Peyer's patch (tissue), 4 donors: ENCODE results near the gene PTER. TPM values are rescaled to one million over a fixed set of nuclear protein-coding genes. Genes with fewer than 3 reads are reported as not detected.
A peak's percentile ranks its signal among the peaks of the same experiment; 100 is the strongest.

Source experiments
- DNase-seq, 3 donors: peaks; one replicate each; pipeline ENCODE4 v3.0.0-alpha.2; 2017 to 2019
- H3K27ac ChIP-seq, 4 donors: fragments of 200-600 bp; sonication (generic); one replicate each; pipeline ENCODE4 v1.5.1; 2016 to 2019
- H3K27me3 ChIP-seq, 2 donors: fragments of 200-600 bp; sonication (generic); one replicate each; pipeline ENCODE4 v1.5.1; 2019
- H3K36me3 ChIP-seq, 3 donors: fragments of 200-600 bp; sonication (generic); one replicate each; pipeline ENCODE4 v1.5.1; 2016 to 2019
- H3K4me1 ChIP-seq, 4 donors: fragments of 200-600 bp; sonication (generic); one replicate each; pipeline ENCODE4 v1.5.1; 2016 to 2019
- H3K4me3 ChIP-seq, 4 donors: fragments of 200-600 bp; sonication (generic); 1 replicate in 3 of 4; 2 replicates in 1 of 4; pipeline ENCODE4 v1.5.1; 2016 to 2019; ENCODE audit warnings: mild to moderate bottlenecking in 1 of 4
- H3K9me3 ChIP-seq, 4 donors: fragments of 200-600 bp; sonication (generic); one replicate each; pipeline ENCODE4 v1.5.1; 2016 to 2019; ENCODE audit warnings: mild to moderate bottlenecking in 1 of 4
- CTCF ChIP-seq, 6 experiments: fragments of 450-650 bp in 4 of 6; fragments of 200-600 bp in 2 of 6; sonication (generic) in 1 of 6; IDR thresholded peaks; one replicate each; pipeline ENCODE4 v1.5.1; 2017 to 2019; ENCODE audit warnings: antibody characterized with exemption in 6 of 6, mild to moderate bottlenecking in 3 of 6, moderate library complexity in 1 of 6
- POLR2A ChIP-seq, 2 donors: fragments of 450-650 bp; IDR thresholded peaks; one replicate each; pipeline ENCODE4 v1.5.1; 2017; ENCODE audit warnings: antibody characterized with exemption in 2 of 2, mild to moderate bottlenecking in 2 of 2, moderate library complexity in 2 of 2
- total RNA-seq, 4 donors: library from RNA; depleted of rRNA; stranded (reverse); fragments of >200 nt; gene quantifications; one replicate each; pipeline ENCODE4 v1.1.0, GENCODE V29; 2016

The PTER gene
- 10 to 100 TPM; 14.1 to 26.4 (median 23.4) TPM for total RNA-seq

DNA sequence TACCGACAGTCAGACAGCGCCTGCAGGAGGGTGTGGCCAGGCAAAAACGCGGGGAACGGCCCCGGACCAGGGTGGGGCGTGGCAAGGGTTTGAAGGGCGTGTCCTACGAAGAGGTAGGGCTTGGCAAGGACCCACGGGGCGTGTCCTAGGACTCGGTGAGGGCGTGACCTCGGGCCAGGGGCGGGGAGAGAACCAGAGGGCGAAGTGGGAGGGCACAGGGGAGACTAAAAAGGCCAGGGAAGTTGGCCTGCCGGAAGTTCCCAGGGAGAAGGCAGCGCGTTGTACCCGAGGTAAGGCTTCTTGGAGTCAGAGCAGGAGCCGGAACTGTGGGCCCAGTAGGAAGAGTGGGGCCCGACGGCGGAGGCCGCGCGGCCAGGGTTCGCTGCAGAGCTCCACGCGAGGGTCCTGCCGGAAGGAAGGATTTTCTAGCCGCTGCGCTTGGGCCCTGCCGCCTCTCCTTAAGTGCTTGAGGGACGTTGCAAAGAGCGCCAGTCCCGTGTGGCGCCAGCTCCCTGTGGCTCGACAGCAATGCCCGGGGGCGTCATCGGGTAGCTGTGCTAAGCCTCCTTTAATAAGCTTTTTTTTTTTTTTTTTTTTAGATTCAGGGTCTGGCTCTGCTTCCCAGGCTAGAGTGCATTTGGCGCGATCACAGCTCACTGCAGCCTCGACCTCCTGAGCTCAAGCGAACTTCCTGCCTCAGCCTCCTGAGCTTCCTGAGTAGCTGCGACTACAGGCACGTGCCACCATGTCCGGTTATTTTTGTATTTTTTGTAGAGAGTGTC is at the start of gene PTER:
TSS of gene PTER (plus strand) at position 253 of the 782 bp plus-strand sequence. CDS start 47,375 bp downstream, outside the sequence.
- peak; percentile 98 to 99 (median 99) for DNase-seq
- Histone ChIP-seq H3K4me1 (peaks cover 0 to 11% (median 5%) of the 10 kb centered on the region in 4 donors), H3K27ac (peak within 1 kb of the TSS; percentile 77 to 83 (median 80)), H3K9me3 (no peaks in the 10 kb centered on the region), H3K4me3 (peak within 1 kb of the TSS; percentile 53 to 84 (median 66)), H3K36me3 (peaks cover 0 to 5% (median 0%) of the 10 kb centered on the region in 3 donors), H3K27me3 (no peaks in the 10 kb centered on the region)
- TF ChIP-seq CTCF (IDR thresholded peaks at IDR 0.05) = no peak
- TF ChIP-seq POLR2A (IDR thresholded peaks at IDR 0.05) = peak; percentile 81 to 93

DNA sequence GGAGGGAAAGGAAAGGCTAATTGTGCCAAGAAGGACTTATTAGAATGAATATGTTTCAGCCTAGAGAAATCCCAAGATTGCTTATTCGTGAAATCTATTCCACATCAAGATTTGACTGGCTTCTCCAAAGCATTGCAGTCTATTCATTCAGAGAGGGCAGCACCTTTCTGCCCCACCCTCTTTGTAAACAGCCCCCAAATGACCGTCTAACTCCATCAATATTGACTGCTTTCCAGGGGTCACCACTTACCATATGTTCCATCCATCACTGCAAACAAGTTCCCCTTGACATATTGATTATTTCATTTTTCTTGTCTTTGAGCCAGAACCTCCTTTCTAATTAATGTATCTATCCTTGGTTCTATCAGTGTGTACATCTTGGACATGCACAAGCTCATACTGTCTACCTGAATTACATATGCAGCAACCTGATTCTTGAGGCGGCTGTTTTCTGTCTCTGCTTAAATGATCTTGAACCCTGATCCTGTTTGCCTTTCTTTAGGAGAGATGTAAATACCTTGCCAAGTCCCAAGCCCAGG is 44.2 kb upstream of the PTER start:
- TF ChIP-seq CTCF (IDR thresholded peaks at IDR 0.05) = no peak
- TF ChIP-seq POLR2A (IDR thresholded peaks at IDR 0.05) = no peak
- Histone ChIP-seq H3K9me3 (no peaks in the 10 kb centered on the region), H3K36me3 (no peaks in the 10 kb centered on the region), H3K4me3 (no peak overlapping the region), H3K4me1 (no peaks in the 10 kb centered on the region), H3K27me3 (no peaks in the 10 kb centered on the region), H3K27ac (no peak overlapping the region)
- no peak for DNase-seq

GRCh38 chr10:16393271-16393858 is 43.4 kb upstream of the PTER start:
- no peaks in the 10 kb centered on the region for H3K27me3 ChIP-seq
- H3K4me3 ChIP-seq = no peak overlapping the region
- H3K9me3 ChIP-seq = no peaks in the 10 kb centered on the region
- no peak overlapping the region for H3K27ac ChIP-seq
- H3K4me1 ChIP-seq = no peaks in the 10 kb centered on the region
- no peaks in the 10 kb centered on the region for H3K36me3 ChIP-seq
- TF ChIP-seq CTCF (IDR thresholded peaks at IDR 0.05) = no peak
- no peak for TF ChIP-seq POLR2A (IDR thresholded peaks at IDR 0.05)
- DNase-seq = no peak

- Histone ChIP-seq H3K4me1 (no peaks in the 10 kb centered on the region), H3K27me3 (no peaks in the 10 kb centered on the region), H3K27ac (no peak overlapping the region), H3K9me3 (no peaks in the 10 kb centered on the region), H3K36me3 (no peaks in the 10 kb centered on the region), H3K4me3 (no peak overlapping the region)
- TF ChIP-seq CTCF (IDR thresholded peaks at IDR 0.05) (no peak), POLR2A (IDR thresholded peaks at IDR 0.05) (no peak)
- DNase-seq = no peak
These were observed 35.4 kb upstream of the PTER start for GRCh38 chr10:16401416-16401815.

GRCh38 chr10:16408379-16408778 is 28.4 kb upstream of the PTER start:
- H3K9me3 ChIP-seq = no peaks in the 10 kb centered on the region
- H3K27ac ChIP-seq = no peak overlapping the region
- DNase-seq = no peak
- no peaks in the 10 kb centered on the region for H3K27me3 ChIP-seq
- H3K36me3 ChIP-seq = no peaks in the 10 kb centered on the region
- no peak overlapping the region for H3K4me3 ChIP-seq
- no peaks in the 10 kb centered on the region for H3K4me1 ChIP-seq
- no peak for TF ChIP-seq CTCF (IDR thresholded peaks at IDR 0.05)
- TF ChIP-seq POLR2A (IDR thresholded peaks at IDR 0.05) = no peak
